ENCODE data around the gene PIGP. TPM values are rescaled to one million over a fixed set of nuclear protein-coding genes. Genes with fewer than 3 reads are reported as not detected.

Gene PIGP
- total RNA-seq, 4 donors from 2014 or later, result 21.8 to 31.8 (median 25.5) TPM

DNA sequence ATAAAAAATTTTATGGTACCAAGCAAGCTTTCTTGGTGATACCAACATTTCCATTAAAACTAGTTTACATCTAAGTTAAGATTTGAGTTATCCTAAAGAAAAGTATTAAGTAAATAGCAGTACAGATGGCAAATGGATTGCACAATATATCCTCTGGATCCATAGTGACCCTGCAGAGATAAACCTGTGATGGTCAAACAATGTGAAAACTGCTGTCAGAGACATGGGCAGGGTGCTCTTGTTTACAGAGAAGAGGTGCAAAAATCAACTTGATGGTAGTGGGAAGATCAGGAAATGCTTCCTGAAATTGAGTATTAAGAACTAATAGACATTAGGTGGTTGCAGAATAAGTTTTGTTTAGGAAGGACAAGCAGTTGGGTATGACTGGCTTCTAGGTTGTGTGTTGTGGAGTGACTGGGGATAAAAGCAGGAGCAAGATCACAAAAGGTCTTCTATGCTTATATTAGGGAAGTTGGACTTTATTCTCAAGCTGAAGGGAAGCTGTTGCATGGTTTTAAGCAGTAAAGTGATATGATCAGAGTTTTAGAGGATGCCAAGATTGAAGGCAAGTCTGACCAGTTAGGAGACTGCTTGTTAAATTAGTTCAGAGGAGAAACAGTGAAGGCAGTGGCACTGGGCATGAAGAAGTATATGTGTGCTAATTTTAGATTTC, 10.1 kb upstream of the PIGP start:
- no peaks in the 10 kb centered on the region for H3K9me3 ChIP-seq
- no peaks in the 10 kb centered on the region for H3K27me3 ChIP-seq
- ATAC-seq (no peak), DNase-seq (no peak)
- in situ Hi-C loops (cut with MboI; ENCODE audit: low sequenced_read_pairs in 4 of 4), result no loop called here
- intact Hi-C loops (cut with DNase I; ENCODE audit: low total_unique reads), result loop anchor here (10.0 kb wide), 1 partner anchor 118 kb away; the partner anchor contains the start of gene HLCS
- H3K4me3 ChIP-seq, result no peak overlapping the region
- H3K36me3 ChIP-seq, result no peaks in the 10 kb centered on the region
- TF ChIP-seq, protein P1, sequence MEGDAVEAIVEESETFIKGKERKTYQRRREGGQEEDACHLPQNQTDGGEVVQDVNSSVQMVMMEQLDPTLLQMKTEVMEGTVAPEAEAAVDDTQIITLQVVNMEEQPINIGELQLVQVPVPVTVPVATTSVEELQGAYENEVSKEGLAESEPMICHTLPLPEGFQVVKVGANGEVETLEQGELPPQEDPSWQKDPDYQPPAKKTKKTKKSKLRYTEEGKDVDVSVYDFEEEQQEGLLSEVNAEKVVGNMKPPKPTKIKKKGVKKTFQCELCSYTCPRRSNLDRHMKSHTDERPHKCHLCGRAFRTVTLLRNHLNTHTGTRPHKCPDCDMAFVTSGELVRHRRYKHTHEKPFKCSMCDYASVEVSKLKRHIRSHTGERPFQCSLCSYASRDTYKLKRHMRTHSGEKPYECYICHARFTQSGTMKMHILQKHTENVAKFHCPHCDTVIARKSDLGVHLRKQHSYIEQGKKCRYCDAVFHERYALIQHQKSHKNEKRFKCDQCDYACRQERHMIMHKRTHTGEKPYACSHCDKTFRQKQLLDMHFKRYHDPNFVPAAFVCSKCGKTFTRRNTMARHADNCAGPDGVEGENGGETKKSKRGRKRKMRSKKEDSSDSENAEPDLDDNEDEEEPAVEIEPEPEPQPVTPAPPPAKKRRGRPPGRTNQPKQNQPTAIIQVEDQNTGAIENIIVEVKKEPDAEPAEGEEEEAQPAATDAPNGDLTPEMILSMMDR (IDR thresholded peaks at IDR 0.05 in 4 of 5, conservative IDR thresholded peaks at IDR 0.05 in 1 of 5), result no peak
- peak overlapping the region; percentile 42 to 77 (median 65) for H3K27ac ChIP-seq
- H3K4me1 ChIP-seq, result peaks cover 34 to 48% of the 10 kb centered on the region in 2 donors

DNA sequence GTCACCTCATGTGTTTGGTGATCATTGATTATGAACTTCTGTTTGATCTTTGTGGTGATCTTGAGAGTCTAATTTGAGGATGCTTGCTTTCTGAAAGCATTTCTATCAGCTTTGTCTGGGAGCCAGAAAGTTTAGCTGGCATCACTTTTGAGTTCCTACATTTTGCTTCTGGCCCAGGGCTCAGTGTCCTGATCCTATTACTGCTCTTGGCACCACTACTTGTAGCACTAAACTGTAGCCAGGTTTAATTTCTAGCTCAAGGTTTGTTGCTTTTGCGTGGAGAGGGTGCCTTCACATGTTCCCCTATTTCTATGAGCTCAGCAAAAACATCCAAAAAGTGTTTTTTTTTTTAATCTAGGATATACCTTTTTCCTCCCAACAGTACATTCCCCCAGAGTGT, 9.5 kb upstream of the PIGP start:
- H3K4me1 ChIP-seq, result peaks cover 31 to 44% of the 10 kb centered on the region in 2 donors
- no peaks in the 10 kb centered on the region for H3K27me3 ChIP-seq
- intact Hi-C loops (cut with DNase I; ENCODE audit: low total_unique reads), result loop anchor here (10.0 kb wide), 1 partner anchor 118 kb away; the partner anchor contains the start of gene HLCS
- peak overlapping the region; percentile 42 to 77 (median 65) for H3K27ac ChIP-seq
- no peak for TF ChIP-seq POLR2A (IDR thresholded peaks at IDR 0.05)
- TF ChIP-seq, protein P1 (IDR thresholded peaks at IDR 0.05 in 4 of 5, conservative IDR thresholded peaks at IDR 0.05 in 1 of 5), result no peak
- no peaks in the 10 kb centered on the region for H3K9me3 ChIP-seq
- peak; percentile 5 to 41 for DNase-seq
- ATAC-seq, result peak; percentile 72 to 74
- H3K4me3 ChIP-seq, result no peak overlapping the region
- no peaks in the 10 kb centered on the region for H3K36me3 ChIP-seq
- in situ Hi-C loops (cut with MboI; ENCODE audit: low sequenced_read_pairs in 4 of 4), result no loop called here

DNA sequence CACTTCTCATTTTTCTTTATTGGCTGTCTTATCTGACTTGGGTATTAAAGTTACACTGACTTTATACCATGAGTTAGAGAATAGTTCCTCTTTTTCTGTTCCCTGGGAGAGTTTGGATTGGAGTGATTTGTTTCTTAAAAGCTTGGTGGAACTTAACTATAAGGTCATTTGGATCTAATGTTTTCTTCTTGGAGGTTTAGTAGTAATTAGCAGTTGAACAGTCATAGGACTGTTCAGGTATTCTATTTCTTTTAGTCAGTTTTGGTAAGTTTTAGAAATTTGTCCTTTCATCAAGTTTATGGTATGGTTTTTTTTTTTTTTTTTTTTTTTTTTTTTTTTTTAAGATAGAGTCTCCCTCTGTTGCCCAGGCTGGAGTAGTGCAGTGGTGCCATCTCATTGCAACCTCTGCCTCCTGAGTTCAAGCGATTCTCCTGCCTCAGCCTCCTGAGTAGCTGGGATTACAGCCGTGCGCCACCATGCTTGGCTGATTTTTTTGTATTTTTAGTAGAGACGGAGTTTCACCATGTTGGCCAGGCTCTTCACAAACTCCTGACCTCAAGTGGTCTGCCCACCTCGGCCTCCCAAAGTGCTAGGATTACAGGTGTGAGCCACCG, 6.4 kb upstream of the PIGP start:
- Histone ChIP-seq H3K9me3 (no peaks in the 10 kb centered on the region), H3K27ac (peak overlapping the region in 1 of 4 donors; percentile 37), H3K4me1 (peaks cover 40 to 47% of the 10 kb centered on the region in 2 donors), H3K27me3 (no peaks in the 10 kb centered on the region), H3K36me3 (no peaks in the 10 kb centered on the region), H3K4me3 (no peak overlapping the region)
- TF ChIP-seq, protein P1 (IDR thresholded peaks at IDR 0.05 in 4 of 5, conservative IDR thresholded peaks at IDR 0.05 in 1 of 5), result no peak
- no peak for TF ChIP-seq POLR2A (IDR thresholded peaks at IDR 0.05)
- DNase-seq (no peak), ATAC-seq (no peak)
- in situ Hi-C loops (cut with MboI; ENCODE audit: low sequenced_read_pairs in 4 of 4), result no loop called here
- intact Hi-C loops (cut with DNase I; ENCODE audit: low total_unique reads), result no loop called here

DNA sequence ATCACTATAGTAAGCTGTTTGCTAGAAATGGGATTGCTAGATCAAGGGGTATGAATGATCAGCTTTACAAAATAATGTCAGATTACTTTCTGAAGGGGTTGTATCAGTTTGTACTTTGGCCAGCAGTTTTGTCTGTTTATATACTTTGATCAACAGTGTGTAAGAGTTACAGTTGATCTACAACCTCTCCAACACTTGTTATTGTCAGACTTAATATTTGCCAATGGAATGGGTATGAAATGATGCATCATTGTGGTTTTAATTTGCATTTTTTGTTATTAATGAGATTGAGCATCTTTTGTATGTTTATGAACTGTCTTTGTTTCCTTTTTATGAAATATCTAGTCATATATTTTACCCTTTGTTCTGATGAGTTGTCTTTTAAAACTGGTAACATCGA, 4.5 kb upstream of the PIGP start:
- no peaks in the 10 kb centered on the region for H3K9me3 ChIP-seq
- peak overlapping the region in 1 of 4 donors; percentile 30 for H3K27ac ChIP-seq
- TF ChIP-seq, protein P1 (IDR thresholded peaks at IDR 0.05 in 4 of 5, conservative IDR thresholded peaks at IDR 0.05 in 1 of 5), result no peak
- TF ChIP-seq POLR2A (IDR thresholded peaks at IDR 0.05), result no peak
- no peaks in the 10 kb centered on the region for H3K27me3 ChIP-seq
- DNase-seq, result no peak
- intact Hi-C loops (cut with DNase I; ENCODE audit: low total_unique reads) (no loop called here), in situ Hi-C loops (cut with MboI; ENCODE audit: low sequenced_read_pairs in 4 of 4) (no loop called here)
- ATAC-seq, result no peak
- no peak overlapping the region for H3K4me3 ChIP-seq
- no peaks in the 10 kb centered on the region for H3K36me3 ChIP-seq
- H3K4me1 ChIP-seq, result peaks cover 26 to 33% of the 10 kb centered on the region in 2 donors

All from gastrocnemius medialis (tissue), 4 donors.